Muscle layer of duodenum (tissue), 2 donors: ENCODE results near the gene SH3RF3.

Experiments
- H3K27ac ChIP-seq: one replicate; pipeline ENCODE4 v1.7.0; 2013; ENCODE audit warnings: mild to moderate bottlenecking, low read length
- H3K27me3 ChIP-seq: one replicate; pipeline ENCODE4 v1.7.0; 2013; ENCODE audit warnings: low read depth, mild to moderate bottlenecking, control low read depth, low read length
- H3K36me3 ChIP-seq, 2 donors: one replicate each; pipeline ENCODE4 v1.7.0; 2013; ENCODE audit warnings: low read length in 2 of 2, control low read depth in 1 of 2, mild to moderate bottlenecking in 1 of 2; ENCODE audit not compliant: insufficient read depth in 2 of 2, control insufficient read depth in 1 of 2
- H3K4me1 ChIP-seq, 2 donors: one replicate each; pipeline ENCODE4 v1.7.0; 2013; ENCODE audit warnings: low read length in 2 of 2, mild to moderate bottlenecking in 2 of 2, control low read depth in 1 of 2, moderate library complexity in 1 of 2; ENCODE audit not compliant: insufficient read depth in 2 of 2, control insufficient read depth in 1 of 2
- H3K4me3 ChIP-seq, 2 donors: one replicate each; pipeline ENCODE4 v1.7.0; 2013; ENCODE audit warnings: low read length in 2 of 2, low read depth in 1 of 2, mild to moderate bottlenecking in 1 of 2
- H3K9me3 ChIP-seq, 2 donors: one replicate each; pipeline ENCODE4 v1.7.0; 2013; ENCODE audit warnings: low read length in 2 of 2, control low read depth in 1 of 2, mild to moderate bottlenecking in 1 of 2; ENCODE audit not compliant: control insufficient read depth in 1 of 2
- donor health status: healthy.

The SH3RF3 gene

GRCh38 chr2:109208951-109209335 lies 79.9 kb downstream of the SH3RF3 start:
- Histone ChIP-seq H3K9me3 (no peaks in the 10 kb centered on the region), H3K27ac (no peak overlapping the region), H3K27me3 (no peaks in the 10 kb centered on the region), H3K4me1 (peaks cover 4 to 16% of the 10 kb centered on the region in 2 donors), H3K4me3 (no peak overlapping the region), H3K36me3 (no peaks in the 10 kb centered on the region)

DNA sequence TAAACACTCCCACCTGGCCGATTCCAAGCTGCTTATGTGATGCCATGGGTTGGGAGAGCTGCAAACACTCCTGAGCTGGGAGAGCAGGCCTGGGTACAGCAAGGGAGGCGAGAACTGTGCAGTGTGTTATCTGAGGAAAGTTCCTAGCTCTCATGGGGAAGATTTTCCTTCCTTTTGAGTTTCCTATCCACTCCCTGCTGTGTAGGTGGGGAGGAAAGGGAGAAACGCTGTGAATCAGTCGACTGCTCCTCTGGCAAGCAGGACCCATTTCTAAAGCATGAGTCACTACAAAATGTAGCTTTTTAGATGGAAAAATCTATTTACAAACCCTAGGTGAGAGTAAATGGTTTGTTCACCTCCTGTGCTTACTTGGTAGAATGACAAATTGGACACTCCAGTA lies 80.4 kb downstream of the SH3RF3 start:
- H3K27ac ChIP-seq = no peak overlapping the region
- no peak overlapping the region for H3K4me3 ChIP-seq
- H3K27me3 ChIP-seq = no peaks in the 10 kb centered on the region
- H3K36me3 ChIP-seq = no peaks in the 10 kb centered on the region
- H3K4me1 ChIP-seq = peaks cover 4 to 16% of the 10 kb centered on the region in 2 donors
- no peaks in the 10 kb centered on the region for H3K9me3 ChIP-seq

GRCh38 chr2:109209941-109210340 lies 80.9 kb downstream of the SH3RF3 start:
- H3K36me3 ChIP-seq = no peaks in the 10 kb centered on the region
- peak overlapping the region; percentile 7 for H3K27ac ChIP-seq
- peaks cover 4 to 16% of the 10 kb centered on the region in 2 donors for H3K4me1 ChIP-seq
- H3K4me3 ChIP-seq = no peak overlapping the region
- no peaks in the 10 kb centered on the region for H3K27me3 ChIP-seq
- H3K9me3 ChIP-seq = no peaks in the 10 kb centered on the region

DNA sequence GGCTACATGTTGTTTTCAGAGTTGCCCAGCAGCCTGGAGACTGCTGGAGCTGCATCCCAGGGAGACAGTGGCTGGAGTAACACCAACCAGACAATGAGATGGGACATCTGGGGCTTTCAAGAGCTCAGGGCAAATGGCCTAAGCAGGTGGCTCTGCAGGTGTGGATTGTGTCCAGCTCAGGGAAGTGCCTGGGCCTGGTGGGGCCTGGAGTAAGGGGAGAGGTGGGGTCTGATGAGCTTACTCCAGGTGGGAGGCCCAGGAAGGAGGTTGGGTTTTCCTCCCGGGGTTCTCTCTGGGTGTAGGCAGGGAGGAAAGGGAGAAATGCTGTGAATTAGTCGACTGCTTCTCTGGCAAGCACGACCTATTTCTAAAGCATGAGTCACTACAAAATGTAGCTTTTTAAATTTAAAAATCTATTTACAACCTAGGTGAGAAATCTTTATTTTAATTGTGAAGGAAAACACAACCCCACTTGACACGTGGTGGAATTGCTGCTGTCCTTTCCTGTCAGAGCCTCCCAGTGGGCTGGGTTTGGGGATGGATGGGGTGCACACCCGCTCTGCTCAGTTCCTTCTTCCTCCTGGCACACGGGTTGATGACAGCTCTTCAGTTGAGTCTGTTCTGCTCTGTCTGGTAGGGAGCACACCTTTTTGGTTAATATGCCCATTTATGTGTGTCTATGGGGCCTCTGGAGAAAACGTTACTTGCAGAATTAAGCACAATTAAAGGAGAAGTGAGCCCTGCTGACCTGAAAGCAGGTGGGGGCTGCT lies 81.6 kb downstream of the SH3RF3 start:
- H3K4me3 ChIP-seq = no peak overlapping the region
- H3K27me3 ChIP-seq = no peaks in the 10 kb centered on the region
- no peaks in the 10 kb centered on the region for H3K9me3 ChIP-seq
- no peaks in the 10 kb centered on the region for H3K36me3 ChIP-seq
- H3K27ac ChIP-seq = peak overlapping the region; percentile 7
- H3K4me1 ChIP-seq = peaks cover 4 to 16% of the 10 kb centered on the region in 2 donors

DNA sequence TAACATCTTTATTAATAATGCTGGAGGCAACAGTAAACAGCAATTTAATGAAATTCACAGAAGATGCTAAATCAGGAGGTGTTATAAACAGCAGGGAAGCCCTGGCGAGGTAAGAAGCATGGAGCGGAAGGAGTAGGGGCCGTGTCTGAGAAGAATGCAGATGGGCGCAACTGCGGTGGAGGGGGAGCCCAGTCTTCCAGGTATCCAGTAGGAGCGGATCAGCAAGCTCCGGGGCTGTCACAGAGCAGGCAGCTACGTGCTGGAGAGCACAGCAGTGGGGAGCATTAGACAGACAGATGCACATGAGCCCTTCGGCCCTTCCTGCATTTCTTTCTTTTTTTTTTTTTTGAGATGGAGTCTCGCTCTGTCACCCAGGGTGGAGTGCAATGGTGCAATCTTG lies 82.3 kb downstream of the SH3RF3 start:
- Histone ChIP-seq H3K4me1 (peaks cover 4 to 16% of the 10 kb centered on the region in 2 donors), H3K27ac (no peak overlapping the region), H3K27me3 (no peaks in the 10 kb centered on the region), H3K36me3 (no peaks in the 10 kb centered on the region), H3K4me3 (no peak overlapping the region), H3K9me3 (no peaks in the 10 kb centered on the region)

- H3K36me3 ChIP-seq = no peaks in the 10 kb centered on the region
- H3K27me3 ChIP-seq = no peaks in the 10 kb centered on the region
- no peaks in the 10 kb centered on the region for H3K9me3 ChIP-seq
- peaks cover 10 to 20% of the 10 kb centered on the region in 2 donors for H3K4me1 ChIP-seq
- H3K27ac ChIP-seq = no peak overlapping the region
- H3K4me3 ChIP-seq = no peak overlapping the region
Measured at GRCh38 chr2:109212836-109213563, 84.0 kb downstream of the SH3RF3 start.

GRCh38 chr2:109213646-109214433 lies 84.8 kb downstream of the SH3RF3 start:
- no peaks in the 10 kb centered on the region for H3K27me3 ChIP-seq
- no peaks in the 10 kb centered on the region for H3K9me3 ChIP-seq
- no peaks in the 10 kb centered on the region for H3K36me3 ChIP-seq
- peaks cover 16 to 26% of the 10 kb centered on the region in 2 donors for H3K4me1 ChIP-seq
- no peak overlapping the region for H3K27ac ChIP-seq
- H3K4me3 ChIP-seq = no peak overlapping the region

- no peak overlapping the region for H3K4me3 ChIP-seq
- H3K27ac ChIP-seq = no peak overlapping the region
- H3K4me1 ChIP-seq = peaks cover 16 to 25% of the 10 kb centered on the region in 2 donors
- H3K36me3 ChIP-seq = no peaks in the 10 kb centered on the region
- H3K9me3 ChIP-seq = no peaks in the 10 kb centered on the region
- H3K27me3 ChIP-seq = no peaks in the 10 kb centered on the region
Measured at GRCh38 chr2:109214651-109215371, 85.8 kb downstream of the SH3RF3 start.

DNA sequence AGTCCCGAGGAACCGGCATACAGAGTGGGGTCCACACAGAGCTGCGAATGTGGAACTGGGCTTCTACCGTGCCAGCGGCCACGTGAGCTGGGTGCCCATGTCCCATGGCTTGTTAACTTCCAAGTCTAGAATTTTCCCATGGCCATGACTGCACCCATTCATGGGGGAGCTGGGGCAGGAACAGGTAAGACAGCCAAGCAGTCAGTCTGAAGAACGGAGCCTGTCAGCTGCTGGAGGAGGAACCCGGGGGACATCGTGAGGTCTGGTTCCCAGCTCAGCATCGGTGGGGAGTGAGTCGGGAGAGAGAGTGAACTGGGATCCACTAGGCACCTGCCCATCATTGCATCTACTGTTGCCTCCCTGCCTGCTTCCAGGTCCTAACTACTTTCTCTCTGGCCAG lies 86.9 kb downstream of the SH3RF3 start:
- H3K27ac ChIP-seq = no peak overlapping the region
- peaks cover 14 to 15% of the 10 kb centered on the region in 2 donors for H3K4me1 ChIP-seq
- H3K36me3 ChIP-seq = no peaks in the 10 kb centered on the region
- no peaks in the 10 kb centered on the region for H3K9me3 ChIP-seq
- H3K4me3 ChIP-seq = no peak overlapping the region
- H3K27me3 ChIP-seq = no peaks in the 10 kb centered on the region

- Histone ChIP-seq H3K9me3 (no peaks in the 10 kb centered on the region), H3K4me1 (peaks cover 11 to 12% of the 10 kb centered on the region in 2 donors), H3K36me3 (no peaks in the 10 kb centered on the region), H3K4me3 (no peak overlapping the region), H3K27ac (no peak overlapping the region), H3K27me3 (no peaks in the 10 kb centered on the region)
Measured at GRCh38 chr2:109216332-109216731, 87.3 kb downstream of the SH3RF3 start.
